UCSD-AML1 (cell line): Measurements from ENCODE around the gene POU3F3.

ENCODE experiments used
- DNase-seq: peaks from one replicate; lab custom pipeline; 2025; ENCODE audit not compliant: unreplicated experiment; lab: John Stamatoyannopoulos, UW

The POU3F3 gene

GRCh38 chr2:104901037-104901881, 47.3 kb downstream of the POU3F3 start:
- DNase-seq, result no peak

GRCh38 chr2:104902317-104902716, 48.4 kb downstream of the POU3F3 start:
- no peak for DNase-seq
